Measurements from ENCODE around the gene EXOC6B.

DNA sequence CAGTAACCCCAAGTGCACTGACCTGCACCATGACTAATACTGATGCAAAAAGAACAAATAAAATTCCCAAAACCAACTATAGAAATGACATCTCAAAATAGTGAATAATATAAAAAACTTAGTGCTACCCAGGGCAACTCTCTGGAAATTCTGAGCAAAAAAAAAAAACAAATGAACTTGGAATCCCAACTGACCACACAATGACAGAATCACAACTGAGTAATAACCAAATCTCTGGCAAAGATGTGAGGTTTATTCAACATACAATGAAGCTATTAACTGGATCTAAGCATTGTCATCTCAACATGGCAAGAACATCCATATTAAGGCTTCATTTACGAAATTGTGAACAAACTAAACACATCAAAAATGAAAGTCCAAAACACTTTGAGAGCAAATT is 22.7 kb downstream of the EXOC6B start:
- TF ChIP-seq CTCF (IDR thresholded peaks at IDR 0.05): no peak
- TF ChIP-seq POLR2A (IDR thresholded peaks at IDR 0.05): no peak
